Thyroid gland (tissue), 4 donors: ENCODE data around the gene MAGI1. TPM values are rescaled to one million over a fixed set of nuclear protein-coding genes. Genes with fewer than 3 reads are reported as not detected.

Experiments
- DNase-seq, 2 donors: peaks; one replicate each; pipeline ENCODE4 v3.0.0-alpha.2; 2019
- H3K27ac ChIP-seq, 3 donors: fragments of 200-600 bp; sonication (generic); 1 replicate in 2 of 3; 2 replicates in 1 of 3; pipeline ENCODE4 v1.5.1; 2016 to 2019; ENCODE audit warnings: mild to moderate bottlenecking in 1 of 3, moderate library complexity in 1 of 3
- H3K27me3 ChIP-seq: fragments of 200-600 bp; sonication (generic); one replicate; pipeline ENCODE4 v1.5.1; 2019
- H3K36me3 ChIP-seq, 2 donors: fragments of 200-600 bp; sonication (generic); one replicate each; pipeline ENCODE4 v1.5.1; 2016 to 2019
- H3K4me1 ChIP-seq, 2 donors: fragments of 200-600 bp; sonication (generic); one replicate each; pipeline ENCODE4 v1.5.1; 2017 to 2019
- H3K4me3 ChIP-seq, 3 donors: fragments of 200-600 bp; sonication (generic); replicated peaks in 1 of 3; 1 replicate in 2 of 3; 2 replicates in 1 of 3; pipeline ENCODE4 v1.5.1; 2016; ENCODE audit warnings: mild to moderate bottlenecking in 1 of 3
- H3K9me3 ChIP-seq: fragments of 200-600 bp; sonication (generic); one replicate; pipeline ENCODE4 v1.5.1; 2017
- CTCF ChIP-seq, 6 experiments: fragments of 200-600 bp in 3 of 6; fragments of 450-650 bp in 3 of 6; sonication (generic) in 3 of 6; IDR thresholded peaks; one replicate each; pipeline ENCODE4 v1.5.1; 2016 to 2019; ENCODE audit warnings: antibody characterized with exemption in 6 of 6, mild to moderate bottlenecking in 2 of 6, inconsistent platforms in 1 of 6, moderate library complexity in 1 of 6
- POLR2A ChIP-seq, 2 donors: fragments of 450-650 bp; IDR thresholded peaks; one replicate each; pipeline ENCODE4 v1.6.1; 2017; ENCODE audit warnings: antibody characterized with exemption in 2 of 2, mild to moderate bottlenecking in 2 of 2, moderate library complexity in 1 of 2
- WGBS, 2 donors: methylation state at CpG; one replicate each; pipeline ENCODE4 v1.1.5; 2017; 5-methylcytosine and 5-hydroxymethylcytosine counted together
- intact Hi-C: fragments of 100-400 bp; cut with DNase I; formaldehyde crosslinking; loops from one replicate; pipeline ENCODE4 v1.15.1; 2023
- total RNA-seq, 4 donors: library from RNA; depleted of rRNA; stranded (reverse); fragments of >200 nt; gene quantifications; one replicate each; pipeline ENCODE4 v1.2.3, GENCODE V29; 2016

The MAGI1 gene
- total RNA-seq, 4 donors from 2014 or later: 60.5 to 123 (median 87.5) TPM

DNA sequence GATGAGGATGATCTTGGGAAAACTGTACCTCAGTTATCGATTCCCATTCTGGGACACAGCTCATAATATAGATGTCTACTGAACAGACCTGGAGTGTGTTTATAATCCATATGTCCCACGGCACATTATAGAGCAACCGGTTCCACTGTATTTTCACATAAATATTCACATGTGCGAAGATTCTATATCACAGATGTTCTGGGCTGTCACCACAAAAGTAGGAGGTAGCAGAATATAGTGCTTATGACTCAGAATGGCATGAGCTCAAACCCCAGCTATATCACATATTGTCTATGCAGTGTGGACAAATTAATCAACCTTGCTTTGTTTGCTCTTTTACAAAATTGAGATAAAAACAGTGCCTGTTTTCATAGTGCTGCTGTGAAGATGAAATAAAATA, 710.6 kb downstream of the MAGI1 start:
- Histone ChIP-seq H3K4me1 (no peaks in the 10 kb centered on the region), H3K27me3 (no peaks in the 10 kb centered on the region), H3K27ac (no peak overlapping the region), H3K9me3 (no peaks in the 10 kb centered on the region), H3K4me3 (no peak overlapping the region), H3K36me3 (no peaks in the 10 kb centered on the region)
- DNase-seq: no peak
- TF ChIP-seq POLR2A (IDR thresholded peaks at IDR 0.05) (no peak), CTCF (IDR thresholded peaks at IDR 0.05) (no peak)
- intact Hi-C loops: no loop called here
- WGBS, 2 donors: 95 to 96% methylated on average over 4 of the region's 4 CpGs

DNA sequence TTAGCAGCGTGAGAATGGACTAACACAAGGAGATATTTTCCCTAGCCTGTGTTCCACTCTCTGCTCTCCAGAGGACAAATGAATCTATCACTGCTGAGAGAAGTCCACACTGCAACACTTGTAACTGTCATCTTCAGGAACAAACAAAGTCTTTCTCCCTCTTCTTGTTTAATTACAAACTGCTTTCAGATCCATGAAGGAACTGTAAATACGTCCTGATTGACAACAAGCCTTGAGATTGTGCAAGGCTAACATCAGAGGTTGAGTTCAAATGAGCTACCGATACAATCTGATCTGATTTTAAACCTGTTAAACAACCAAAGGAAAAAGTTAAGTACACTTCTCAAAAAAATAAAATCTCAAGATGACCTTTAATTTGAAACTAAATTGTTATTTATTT, 712.1 kb downstream of the MAGI1 start:
- TF ChIP-seq POLR2A (IDR thresholded peaks at IDR 0.05) (no peak), CTCF (IDR thresholded peaks at IDR 0.05) (no peak)
- Histone ChIP-seq H3K9me3 (no peaks in the 10 kb centered on the region), H3K36me3 (no peaks in the 10 kb centered on the region), H3K4me1 (no peaks in the 10 kb centered on the region), H3K27ac (no peak overlapping the region), H3K4me3 (no peak overlapping the region), H3K27me3 (no peaks in the 10 kb centered on the region)
- intact Hi-C loops: no loop called here
- DNase-seq: no peak
- 83 to 93% methylated on average over 3 of the region's 3 CpGs for WGBS, 2 donors

- DNase-seq: no peak
- H3K4me3 ChIP-seq: no peak overlapping the region
- intact Hi-C loops: no loop called here
- H3K27ac ChIP-seq: no peak overlapping the region
- no peak for TF ChIP-seq CTCF (IDR thresholded peaks at IDR 0.05)
- no peak for TF ChIP-seq POLR2A (IDR thresholded peaks at IDR 0.05)
- no peaks in the 10 kb centered on the region for H3K27me3 ChIP-seq
- no peaks in the 10 kb centered on the region for H3K36me3 ChIP-seq
- no peaks in the 10 kb centered on the region for H3K9me3 ChIP-seq
- WGBS, 2 donors: 97% methylated on average over 7 of the region's 7 CpGs
- peaks cover 8 to 9% of the 10 kb centered on the region in 2 donors for H3K4me1 ChIP-seq
These were observed 715.8 kb downstream of the MAGI1 start for GRCh38 chr3:65322910-65323309.

DNA sequence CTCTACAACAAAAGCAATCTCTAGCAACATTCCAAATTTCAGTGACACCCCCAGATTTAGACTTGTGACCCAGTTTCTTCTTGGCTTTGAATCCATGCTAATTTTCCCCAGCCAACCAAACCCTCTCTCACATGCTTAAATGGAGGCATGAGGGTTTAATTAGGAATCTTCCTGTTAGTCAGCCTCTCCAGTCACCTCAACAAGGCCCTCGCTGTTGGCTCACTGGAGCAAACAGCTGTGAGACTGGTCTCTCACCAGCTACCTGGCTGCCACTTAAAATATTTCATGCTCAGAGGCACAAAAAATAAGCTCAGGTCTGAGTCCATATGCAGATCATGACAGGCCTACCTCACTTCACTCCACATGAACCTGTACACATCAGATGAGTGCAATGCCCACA, 720.5 kb downstream of the MAGI1 start:
- TF ChIP-seq CTCF (IDR thresholded peaks at IDR 0.05): no peak
- TF ChIP-seq POLR2A (IDR thresholded peaks at IDR 0.05): no peak
- H3K9me3 ChIP-seq: no peaks in the 10 kb centered on the region
- no peak overlapping the region for H3K4me3 ChIP-seq
- no peaks in the 10 kb centered on the region for H3K27me3 ChIP-seq
- H3K4me1 ChIP-seq: peaks cover 10 to 13% of the 10 kb centered on the region in 2 donors
- DNase-seq: peak; percentile 77 to 78
- 27 to 38% methylated on average over 1 of the region's 1 CpG for WGBS, 2 donors
- no peaks in the 10 kb centered on the region for H3K36me3 ChIP-seq
- intact Hi-C loops: no loop called here
- peak overlapping the region in 2 of 3 donors; percentile 37 to 58 for H3K27ac ChIP-seq

- H3K27me3 ChIP-seq: no peaks in the 10 kb centered on the region
- H3K36me3 ChIP-seq: no peaks in the 10 kb centered on the region
- no peak for DNase-seq
- H3K9me3 ChIP-seq: no peaks in the 10 kb centered on the region
- no peak overlapping the region for H3K4me3 ChIP-seq
- peaks cover 10 to 13% of the 10 kb centered on the region in 2 donors for H3K4me1 ChIP-seq
- no peak overlapping the region for H3K27ac ChIP-seq
- intact Hi-C loops: no loop called here
- TF ChIP-seq CTCF (IDR thresholded peaks at IDR 0.05) (no peak), POLR2A (IDR thresholded peaks at IDR 0.05) (no peak)
- 75 to 79% methylated on average over 1 of the region's 1 CpG for WGBS, 2 donors
These were observed 723.8 kb downstream of the MAGI1 start for GRCh38 chr3:65314916-65315315.
